ENCODE measurements around the gene DNAJC5G.

The DNAJC5G gene

GRCh38 chr2:27275211-27276150 is at the start of gene DNAJC5G:
DNAJC5G (plus strand) TSS chr2:27275433; CDS start chr2:27276729, 1,296 bp downstream.
- DNase-seq, result no peak

- no peak for DNase-seq
Observed at GRCh38 chr2:27225526-27225925, 49.7 kb upstream of the DNAJC5G start.

- no peak for DNase-seq
Observed at GRCh38 chr2:27227501-27227900, 47.7 kb upstream of the DNAJC5G start.

DNA sequence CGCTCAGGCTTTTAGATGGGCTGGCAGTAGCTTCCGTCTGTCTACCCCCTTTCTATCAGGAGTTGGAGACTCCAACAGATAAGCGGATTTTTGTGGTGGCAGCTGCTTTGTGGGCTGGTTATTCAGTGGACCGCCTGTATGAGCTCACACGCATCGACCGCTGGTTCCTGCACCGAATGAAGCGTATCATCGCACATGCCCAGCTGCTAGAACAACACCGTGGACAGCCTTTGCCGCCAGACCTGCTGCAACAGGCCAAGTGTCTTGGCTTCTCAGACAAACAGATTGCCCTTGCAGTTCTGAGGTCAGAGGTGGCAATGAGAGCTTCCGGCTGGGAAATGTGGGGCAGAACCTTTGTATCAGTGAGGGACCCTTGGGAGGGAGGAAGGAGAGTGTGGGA is 43.3 kb upstream of the DNAJC5G start:
- DNase-seq, result no peak

DNA sequence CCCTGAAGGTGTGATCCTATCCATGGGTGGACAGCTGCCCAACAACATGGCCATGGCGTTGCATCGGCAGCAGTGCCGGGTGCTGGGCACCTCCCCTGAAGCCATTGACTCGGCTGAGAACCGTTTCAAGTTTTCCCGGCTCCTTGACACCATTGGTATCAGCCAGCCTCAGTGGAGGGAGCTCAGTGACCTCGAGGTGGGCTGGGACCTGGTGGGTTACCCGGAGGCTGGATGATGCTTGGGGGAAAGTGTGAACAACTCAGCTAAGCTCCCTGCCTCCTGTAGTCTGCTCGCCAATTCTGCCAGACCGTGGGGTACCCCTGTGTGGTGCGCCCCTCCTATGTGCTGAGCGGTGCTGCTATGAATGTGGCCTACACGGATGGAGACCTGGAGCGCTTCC is 41.9 kb upstream of the DNAJC5G start:
- no peak for DNase-seq

GRCh38 chr2:27236136-27236535 is 39.1 kb upstream of the DNAJC5G start:
- no peak for DNase-seq

DNA sequence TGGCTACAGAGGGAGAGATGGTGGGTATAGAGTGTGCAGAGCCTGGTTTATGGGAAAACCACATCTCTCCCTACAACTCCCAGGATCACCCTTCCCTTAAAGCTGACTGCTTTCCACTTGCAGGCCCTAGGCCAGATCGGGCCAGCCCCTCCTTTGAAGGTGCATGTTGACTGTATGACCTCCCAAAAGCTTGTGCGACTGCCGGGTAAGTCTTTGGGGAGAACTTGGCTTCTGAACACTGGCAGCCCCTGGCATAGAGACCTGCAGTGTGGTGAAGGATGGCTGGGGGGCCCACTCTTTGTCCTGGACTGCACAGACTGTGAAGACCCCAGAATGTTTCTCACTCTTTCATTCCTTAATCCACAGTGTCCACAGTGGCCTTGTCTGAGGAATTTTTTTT is 38.6 kb upstream of the DNAJC5G start:
- DNase-seq, result no peak

DNA sequence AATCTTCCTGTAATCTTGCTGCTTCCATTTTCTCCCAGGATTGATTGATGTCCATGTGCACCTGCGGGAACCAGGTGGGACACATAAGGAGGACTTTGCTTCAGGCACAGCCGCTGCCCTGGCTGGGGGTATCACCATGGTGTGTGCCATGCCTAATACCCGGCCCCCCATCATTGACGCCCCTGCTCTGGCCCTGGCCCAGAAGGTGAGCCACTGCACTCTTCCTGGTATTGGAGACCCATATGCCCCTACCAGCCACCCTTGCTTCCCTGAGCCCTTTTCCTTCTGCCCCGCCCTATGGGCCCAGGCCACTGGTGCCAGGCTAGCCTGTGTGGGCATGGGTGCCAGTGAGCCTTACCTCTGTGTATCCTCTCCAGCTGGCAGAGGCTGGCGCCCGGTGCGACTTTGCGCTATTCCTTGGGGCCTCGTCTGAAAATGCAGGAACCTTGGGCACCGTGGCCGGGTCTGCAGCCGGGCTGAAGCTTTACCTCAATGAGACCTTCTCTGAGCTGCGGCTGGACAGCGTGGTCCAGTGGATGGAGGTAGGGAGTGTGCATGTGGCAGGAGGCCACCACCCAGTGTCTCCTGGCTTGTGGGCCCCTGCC is 37.8 kb upstream of the DNAJC5G start:
- no peak for DNase-seq

DNA sequence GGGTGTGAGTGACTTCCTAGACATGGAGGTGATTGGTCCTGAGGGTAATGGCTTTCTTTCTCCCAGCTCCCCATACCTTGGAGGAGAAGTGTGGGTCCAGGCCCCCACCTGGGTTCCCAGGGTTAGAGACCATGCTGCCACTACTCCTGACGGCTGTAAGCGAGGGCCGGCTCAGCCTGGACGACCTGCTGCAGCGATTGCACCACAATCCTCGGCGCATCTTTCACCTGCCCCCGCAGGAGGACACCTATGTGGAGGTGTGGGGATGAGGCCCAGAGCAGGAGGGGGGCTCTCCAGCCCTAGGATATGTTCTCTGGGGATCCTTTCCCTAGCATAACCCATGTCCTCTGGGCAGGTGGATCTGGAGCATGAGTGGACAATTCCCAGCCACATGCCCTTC is 36.3 kb upstream of the DNAJC5G start:
- no peak for DNase-seq

GRCh38 chr2:27240406-27240805 is 34.8 kb upstream of the DNAJC5G start:
- DNase-seq, result no peak

DNA sequence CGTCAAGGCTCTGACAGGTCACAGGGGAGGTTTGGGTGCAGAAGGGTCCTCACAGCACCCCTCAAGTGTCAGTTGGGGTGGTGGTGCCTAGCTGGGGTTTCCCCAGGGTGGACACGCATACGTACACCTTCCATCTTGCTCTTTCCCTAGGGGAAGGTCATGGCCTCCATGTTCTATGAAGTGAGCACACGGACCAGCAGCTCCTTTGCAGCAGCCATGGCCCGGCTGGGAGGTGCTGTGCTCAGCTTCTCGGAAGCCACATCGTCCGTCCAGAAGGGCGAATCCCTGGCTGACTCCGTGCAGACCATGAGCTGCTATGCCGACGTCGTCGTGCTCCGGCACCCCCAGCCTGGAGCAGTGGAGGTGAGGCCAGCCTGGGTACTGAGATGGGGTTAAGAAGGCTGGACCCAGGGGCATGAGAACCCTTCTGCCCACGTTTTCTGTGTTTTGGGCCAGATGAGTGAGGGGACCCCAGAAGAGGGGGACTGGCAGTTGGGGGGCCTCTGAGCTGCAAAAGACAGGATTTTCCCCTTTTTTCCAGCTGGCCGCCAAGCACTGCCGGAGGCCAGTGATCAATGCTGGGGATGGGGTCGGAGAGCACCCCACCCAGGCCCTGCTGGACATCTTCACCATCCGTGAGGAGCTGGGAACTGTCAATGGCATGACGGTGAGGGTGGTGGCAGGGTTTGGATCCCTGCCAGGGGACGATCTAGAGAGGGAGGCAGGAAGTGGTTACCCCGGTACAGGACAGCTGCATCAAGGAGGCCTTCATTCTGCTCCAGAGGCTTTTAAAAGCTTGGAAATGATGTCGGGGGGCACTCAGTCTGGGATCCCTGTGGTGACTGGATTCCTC is 33.2 kb upstream of the DNAJC5G start:
- no peak for DNase-seq

- no peak for DNase-seq
Observed at GRCh38 chr2:27242614-27242951, 32.6 kb upstream of the DNAJC5G start.

- no peak for DNase-seq
Observed at GRCh38 chr2:27243391-27244130, 31.7 kb upstream of the DNAJC5G start.

DNA sequence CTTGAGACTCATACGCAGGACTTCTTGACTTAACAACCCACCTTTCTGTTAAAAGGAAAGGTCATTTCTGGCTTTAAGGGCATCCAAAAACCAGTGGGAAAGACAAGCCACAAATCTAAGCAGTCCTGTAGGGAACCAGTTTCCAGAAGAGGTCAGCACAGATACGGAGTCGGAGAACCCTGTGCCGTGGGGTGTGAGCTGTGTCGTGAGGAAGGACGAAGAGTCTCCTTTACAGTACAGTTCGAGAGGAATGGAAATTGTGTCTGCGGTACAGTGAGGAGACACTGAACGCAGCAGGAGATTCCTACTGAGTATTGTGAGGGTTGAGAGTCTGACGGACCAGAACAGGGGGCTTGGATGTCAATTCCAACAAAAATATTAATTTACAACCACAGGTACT is 30.1 kb upstream of the DNAJC5G start:
- no peak for DNase-seq

GRCh38 chr2:27245626-27246025 is 29.6 kb upstream of the DNAJC5G start:
- DNase-seq, result no peak

DNA sequence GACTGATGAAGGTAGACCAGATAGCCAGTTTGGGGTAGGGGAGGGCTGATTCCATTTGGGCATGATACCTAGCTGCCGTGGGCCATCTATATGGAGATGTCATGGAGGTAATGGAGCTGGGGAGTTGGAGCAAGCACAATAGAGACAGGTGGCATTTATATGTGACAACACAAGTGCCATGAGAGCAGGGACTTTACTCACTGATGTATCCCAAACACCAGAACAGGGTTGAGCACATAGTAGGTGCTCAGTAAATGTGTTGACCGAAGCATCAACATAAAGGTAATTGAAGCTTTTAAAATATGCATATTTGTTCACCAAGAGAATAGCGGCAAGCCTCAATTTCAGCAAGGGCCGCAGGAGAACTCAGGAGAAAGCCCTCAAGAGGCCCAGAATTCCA is 27.3 kb upstream of the DNAJC5G start:
- DNase-seq, result no peak

DNA sequence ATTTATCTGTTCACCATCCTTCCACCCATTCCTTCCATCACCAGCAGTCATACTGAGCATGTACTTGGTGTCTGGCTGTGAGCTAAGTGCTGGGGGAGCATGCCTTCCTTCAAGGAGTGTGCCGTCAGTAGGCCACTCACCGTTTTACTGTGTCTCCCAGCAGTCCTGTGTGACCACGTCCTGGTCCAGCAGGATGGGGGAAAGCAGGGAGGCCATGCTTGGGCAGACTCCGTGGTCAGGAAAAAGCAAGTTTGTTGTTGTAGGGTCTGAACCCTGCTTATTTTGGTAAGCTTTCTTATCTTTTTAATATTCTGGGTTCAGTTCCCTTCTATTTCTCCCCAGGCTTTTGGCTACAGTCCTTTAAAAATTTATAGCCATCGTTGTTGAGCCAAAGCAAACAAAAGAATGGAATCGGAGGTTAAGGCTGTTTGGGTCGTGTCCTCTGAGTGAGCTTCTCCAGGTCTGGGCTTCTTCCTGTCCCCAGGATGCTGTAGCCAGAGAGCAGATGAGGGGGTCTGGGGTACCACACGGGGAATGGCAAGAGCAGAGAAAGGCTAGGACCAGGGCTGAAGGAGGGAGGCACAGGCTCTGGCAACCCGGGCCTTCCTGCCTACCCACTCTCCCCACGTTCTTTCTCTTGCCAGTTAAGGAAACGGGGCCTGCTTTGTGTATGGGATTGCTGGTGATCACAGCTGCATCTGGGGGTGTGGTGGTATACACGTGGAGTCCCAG is 25.9 kb upstream of the DNAJC5G start:
- no peak for DNase-seq

DNA sequence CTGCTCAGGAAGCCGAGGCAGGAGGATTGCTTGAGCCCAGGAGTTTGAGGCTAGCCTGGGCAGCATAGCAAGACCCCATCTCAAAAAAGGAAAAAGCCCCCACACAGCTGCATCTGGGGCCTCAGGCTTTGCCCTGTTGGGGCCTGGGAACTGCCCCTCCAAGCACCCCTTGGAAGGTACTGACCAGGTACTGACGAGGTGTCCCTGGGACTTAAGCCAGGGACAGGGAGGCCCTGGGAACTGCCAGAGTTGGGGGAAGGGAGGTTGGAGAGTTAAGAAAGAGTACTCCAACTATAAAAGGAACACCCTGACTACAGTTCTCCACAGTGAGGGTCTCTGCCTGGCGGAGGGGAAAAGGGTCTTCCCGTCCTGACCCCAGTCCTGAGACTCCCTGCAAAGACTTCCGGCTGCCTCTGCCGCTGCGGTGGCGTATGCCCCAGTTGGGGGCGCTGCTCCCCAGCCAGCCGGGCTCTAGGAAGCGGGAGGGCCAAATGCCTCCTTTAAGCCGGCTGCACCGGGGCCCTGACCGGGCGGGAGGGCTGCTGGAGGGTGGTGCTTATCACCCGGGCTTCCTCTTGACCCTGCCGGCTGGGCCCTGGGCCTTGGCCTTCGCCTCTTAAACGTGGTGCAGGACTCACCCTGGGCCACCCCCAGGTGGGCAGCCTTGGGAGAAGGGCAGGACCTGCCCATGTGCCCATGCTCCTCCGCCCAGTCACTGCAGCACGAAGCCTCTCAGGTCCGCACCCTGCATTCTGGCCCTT is 25.2 kb upstream of the DNAJC5G start:
- DNase-seq, result peak; percentile 41

DNA sequence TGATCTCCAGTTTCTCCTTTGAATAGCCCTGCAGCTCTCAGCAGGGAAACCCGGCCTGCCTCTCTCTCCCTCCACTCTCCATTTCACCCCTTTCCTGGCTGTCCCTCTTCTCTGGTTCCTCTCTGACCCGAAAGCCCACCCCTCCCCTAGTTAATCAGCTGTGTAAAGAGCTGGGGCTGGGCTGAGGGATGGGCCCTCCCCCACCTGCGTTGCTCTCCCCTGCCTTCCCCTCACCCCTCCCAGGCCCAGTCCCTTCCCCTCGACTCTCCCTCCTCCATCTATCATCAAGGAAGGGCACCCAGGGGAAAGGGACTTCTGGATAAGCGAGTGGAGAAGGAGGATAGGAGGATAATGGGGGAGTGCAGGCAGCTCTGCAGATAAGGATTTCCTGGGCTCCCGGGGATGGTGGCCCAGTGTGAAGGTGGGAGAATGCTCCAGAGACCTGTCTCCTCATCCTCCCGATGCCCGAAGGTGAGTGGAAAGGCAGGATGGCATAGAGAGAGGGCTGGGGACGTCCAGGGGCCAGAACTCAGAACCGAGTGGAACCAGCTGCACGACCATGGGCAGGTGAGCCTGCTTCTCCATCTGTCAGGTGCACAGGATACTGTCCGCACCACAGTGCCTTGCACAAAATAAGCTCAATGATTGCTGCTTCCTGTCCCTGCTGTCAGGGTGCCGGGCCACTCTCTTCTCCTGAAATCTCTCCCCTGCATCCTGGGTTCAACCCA is 24.4 kb upstream of the DNAJC5G start:
- DNase-seq, result no peak

DNA sequence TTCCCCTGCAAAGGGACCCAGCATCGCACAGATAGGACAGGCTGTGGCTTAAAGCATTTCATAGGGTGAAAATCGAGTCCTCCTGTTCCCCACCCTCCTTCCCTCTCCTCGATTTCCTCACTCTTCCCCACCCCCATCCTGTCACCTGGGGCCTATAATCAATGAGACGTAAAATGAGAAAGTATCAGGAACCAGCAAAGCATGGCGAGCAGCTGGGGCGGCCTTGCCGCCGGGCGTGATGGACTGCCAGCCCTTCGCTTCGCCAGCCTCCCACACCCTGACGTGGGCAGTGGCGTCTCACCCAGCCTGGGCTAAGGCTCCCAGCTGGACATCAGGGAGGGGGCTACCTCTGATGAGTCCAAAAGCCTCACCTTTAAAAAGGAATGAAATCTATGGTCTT is 23.5 kb upstream of the DNAJC5G start:
- DNase-seq, result no peak

- DNase-seq, result no peak
Observed at GRCh38 chr2:27255187-27255586, 20.0 kb upstream of the DNAJC5G start.

Data from CD4-positive, alpha-beta T cell treated with Interleukin-21 for 1 hour (primary cell).